Ovary (tissue), 3 donors: ENCODE results near the gene ZNF273.

Experiments used
- POLR2A ChIP-seq: fragments of 450-650 bp; IDR thresholded peaks from one replicate; pipeline ENCODE4 v1.6.1; 2017; ENCODE audit warnings: antibody characterized with exemption, mild to moderate bottlenecking, moderate library complexity
- TF ChIP-seq, protein P1 (sequence below), 3 donors: fragments of 450-650 bp in 2 of 3; fragments of 200-600 bp in 1 of 3; IDR thresholded peaks; one replicate each; pipeline versions ENCODE4 v1.5.1 to v1.8.0; 2016 to 2022; ENCODE audit warnings: antibody characterized with exemption in 3 of 3, mild to moderate bottlenecking in 1 of 3
- donor health status: DM: no; HTN: no; CAD: no.

- TF ChIP-seq, protein P1, sequence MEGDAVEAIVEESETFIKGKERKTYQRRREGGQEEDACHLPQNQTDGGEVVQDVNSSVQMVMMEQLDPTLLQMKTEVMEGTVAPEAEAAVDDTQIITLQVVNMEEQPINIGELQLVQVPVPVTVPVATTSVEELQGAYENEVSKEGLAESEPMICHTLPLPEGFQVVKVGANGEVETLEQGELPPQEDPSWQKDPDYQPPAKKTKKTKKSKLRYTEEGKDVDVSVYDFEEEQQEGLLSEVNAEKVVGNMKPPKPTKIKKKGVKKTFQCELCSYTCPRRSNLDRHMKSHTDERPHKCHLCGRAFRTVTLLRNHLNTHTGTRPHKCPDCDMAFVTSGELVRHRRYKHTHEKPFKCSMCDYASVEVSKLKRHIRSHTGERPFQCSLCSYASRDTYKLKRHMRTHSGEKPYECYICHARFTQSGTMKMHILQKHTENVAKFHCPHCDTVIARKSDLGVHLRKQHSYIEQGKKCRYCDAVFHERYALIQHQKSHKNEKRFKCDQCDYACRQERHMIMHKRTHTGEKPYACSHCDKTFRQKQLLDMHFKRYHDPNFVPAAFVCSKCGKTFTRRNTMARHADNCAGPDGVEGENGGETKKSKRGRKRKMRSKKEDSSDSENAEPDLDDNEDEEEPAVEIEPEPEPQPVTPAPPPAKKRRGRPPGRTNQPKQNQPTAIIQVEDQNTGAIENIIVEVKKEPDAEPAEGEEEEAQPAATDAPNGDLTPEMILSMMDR (IDR thresholded peaks at IDR 0.05), result peak; percentile 53 to 80 (median 70)
- no peak for TF ChIP-seq POLR2A
Observed at GRCh38 chr7:64951250-64951848, 48.3 kb downstream of the ZNF273 start.
